Fibroblast of lung (primary cell): ENCODE data around the gene ZBTB7C. TPM values are rescaled to one million over a fixed set of nuclear protein-coding genes. Genes with fewer than 3 reads are reported as not detected.

ENCODE experiments used
- DNase-seq, 2 donors: peaks; one replicate each; pipeline versions ENCODE4 v3.0.0 to v3.0.0-alpha.2; 2010; ENCODE audit warnings: low read depth in 2 of 2
- H2AFZ ChIP-seq: 2 replicates; pipeline ENCODE4 v1.5.1; 2012; ENCODE audit warnings: low read length, control low read depth, inconsistent platforms
- H3K27ac ChIP-seq: 2 replicates; pipeline ENCODE4 v1.5.1; 2011; ENCODE audit warnings: low read length, control low read depth; ENCODE audit not compliant: insufficient read depth
- H3K27me3 ChIP-seq: 2 replicates; pipeline ENCODE4 v1.5.1; 2011; ENCODE audit warnings: mild to moderate bottlenecking, low read length; ENCODE audit not compliant: control insufficient read depth, insufficient read depth
- H3K36me3 ChIP-seq: 2 replicates; pipeline ENCODE4 v1.5.1; 2011; ENCODE audit warnings: low read length; ENCODE audit not compliant: control insufficient read depth, insufficient read depth
- H3K4me1 ChIP-seq: 2 replicates; pipeline ENCODE4 v1.5.1; 2011; ENCODE audit warnings: low read length; ENCODE audit not compliant: control insufficient read depth, insufficient read depth; ENCODE audit errors: extremely low read depth
- H3K4me2 ChIP-seq: 2 replicates; pipeline ENCODE4 v1.5.1; 2011; ENCODE audit warnings: low read length, control low read depth; ENCODE audit not compliant: insufficient read depth; ENCODE audit errors: extremely low read depth
- H3K4me3 ChIP-seq, 4 experiments: fragments of 200-600 bp in 1 of 4; sonication (generic) in 1 of 4; replicated peaks in 1 of 4; 2 replicates each; pipeline ENCODE4 v1.5.1; 2011 to 2016; ENCODE audit warnings: low read length in 4 of 4, low read depth in 3 of 4, mild to moderate bottlenecking in 3 of 4, control low read depth in 2 of 4, inconsistent platforms in 1 of 4, mixed read lengths in 1 of 4; ENCODE audit not compliant: insufficient read depth in 1 of 4; ENCODE audit errors: control extremely low read depth in 1 of 4
- H3K79me2 ChIP-seq: 2 replicates; pipeline ENCODE4 v1.5.1; 2012; ENCODE audit warnings: mild to moderate bottlenecking, low read length, inconsistent platforms; ENCODE audit not compliant: control insufficient read depth, insufficient read depth
- H3K9ac ChIP-seq: 2 replicates; pipeline ENCODE4 v1.5.1; 2011; ENCODE audit warnings: mild to moderate bottlenecking, low read length, control low read depth; ENCODE audit not compliant: insufficient read depth
- H3K9me3 ChIP-seq: 2 replicates; pipeline ENCODE4 v1.5.1; 2012; ENCODE audit warnings: low read depth, low read length; ENCODE audit not compliant: control insufficient read depth, insufficient read depth
- H4K20me1 ChIP-seq: 2 replicates; pipeline ENCODE4 v1.5.1; 2011; ENCODE audit warnings: low read length; ENCODE audit not compliant: control insufficient read depth, insufficient read depth; ENCODE audit errors: extremely low read depth
- EZH2 ChIP-seq: IDR thresholded peaks from 2 replicates; pipeline ENCODE4 v1.5.1; 2012; ENCODE audit warnings: low read length, control low read depth, mild to moderate bottlenecking; ENCODE audit errors: missing control alignments
- polyA plus RNA-seq, 2 donors: library from polyadenylated mRNA; depleted of rRNA in 1 of 2; stranded (reverse) in 1 of 2; unstranded in 1 of 2; fragments of >200 nt; gene quantifications; 2 replicates each; pipeline ENCODE4 v1.2.1, GENCODE V29; 2011 to 2012; ENCODE audit warnings: missing spikeins in 1 of 2
- total RNA-seq: library from RNA; depleted of rRNA; stranded (reverse); fragments of >200 nt; gene quantifications from 2 replicates; pipeline ENCODE4 v1.2.1, GENCODE V29; 2014
- TF ChIP-seq, protein P1 (sequence below), 2 donors: IDR thresholded peaks in 1 of 2; conservative IDR thresholded peaks in 1 of 2; 1 replicate in 1 of 2; 2 replicates in 1 of 2; pipeline ENCODE4 v1.5.1; 2011 to 2012; ENCODE audit warnings: low read length in 2 of 2, control low read depth in 1 of 2, inconsistent platforms in 1 of 2, low read depth in 1 of 2, mild to moderate bottlenecking in 1 of 2

ZBTB7C gene
- total and polyA plus RNA-seq, 2 donors (not counting 1 experiment from before 2014, with no cell fraction given), result 0.19 to 0.33 TPM

DNA sequence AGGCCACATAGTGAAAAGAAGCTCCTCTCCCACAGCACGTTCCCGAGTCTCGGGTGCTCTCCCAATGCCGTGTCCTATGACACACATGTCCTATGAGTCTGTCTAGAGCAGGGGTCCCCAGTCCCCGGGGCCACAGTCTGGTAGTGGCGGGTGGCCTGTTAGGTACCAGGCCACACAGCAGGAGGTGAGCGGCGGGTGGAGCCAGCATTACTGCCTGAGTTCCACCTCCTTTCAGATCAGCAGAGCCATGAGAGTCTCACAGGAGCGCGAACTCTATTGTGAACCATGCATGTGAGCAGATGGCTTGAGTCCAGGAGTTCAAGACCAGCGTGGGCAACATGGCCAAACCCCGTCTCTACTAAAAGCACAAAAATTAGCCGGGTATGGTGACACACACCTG lies 112.6 kb downstream of the ZBTB7C start:
- no peaks in the 10 kb centered on the region for H3K4me1 ChIP-seq
- DNase-seq, result no peak
- H3K4me2 ChIP-seq, result no peak overlapping the region
- TF ChIP-seq, protein P1, sequence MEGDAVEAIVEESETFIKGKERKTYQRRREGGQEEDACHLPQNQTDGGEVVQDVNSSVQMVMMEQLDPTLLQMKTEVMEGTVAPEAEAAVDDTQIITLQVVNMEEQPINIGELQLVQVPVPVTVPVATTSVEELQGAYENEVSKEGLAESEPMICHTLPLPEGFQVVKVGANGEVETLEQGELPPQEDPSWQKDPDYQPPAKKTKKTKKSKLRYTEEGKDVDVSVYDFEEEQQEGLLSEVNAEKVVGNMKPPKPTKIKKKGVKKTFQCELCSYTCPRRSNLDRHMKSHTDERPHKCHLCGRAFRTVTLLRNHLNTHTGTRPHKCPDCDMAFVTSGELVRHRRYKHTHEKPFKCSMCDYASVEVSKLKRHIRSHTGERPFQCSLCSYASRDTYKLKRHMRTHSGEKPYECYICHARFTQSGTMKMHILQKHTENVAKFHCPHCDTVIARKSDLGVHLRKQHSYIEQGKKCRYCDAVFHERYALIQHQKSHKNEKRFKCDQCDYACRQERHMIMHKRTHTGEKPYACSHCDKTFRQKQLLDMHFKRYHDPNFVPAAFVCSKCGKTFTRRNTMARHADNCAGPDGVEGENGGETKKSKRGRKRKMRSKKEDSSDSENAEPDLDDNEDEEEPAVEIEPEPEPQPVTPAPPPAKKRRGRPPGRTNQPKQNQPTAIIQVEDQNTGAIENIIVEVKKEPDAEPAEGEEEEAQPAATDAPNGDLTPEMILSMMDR (conservative IDR thresholded peaks at IDR 0.05 in 1 of 2, IDR thresholded peaks at IDR 0.05 in 1 of 2; ENCODE audit: low read depth in 1 of 2, low read length in 2 of 2), result no peak
- TF ChIP-seq EZH2, result no peak
- H3K79me2 ChIP-seq, result no peaks in the 10 kb centered on the region
- no peak overlapping the region for H2AFZ ChIP-seq
- no peaks in the 10 kb centered on the region for H3K9me3 ChIP-seq
- no peaks in the 10 kb centered on the region for H4K20me1 ChIP-seq
- H3K9ac ChIP-seq, result no peak overlapping the region
- H3K36me3 ChIP-seq, result no peaks in the 10 kb centered on the region
- H3K27me3 ChIP-seq, result no peaks in the 10 kb centered on the region
- no peak overlapping the region for H3K27ac ChIP-seq
- no peak overlapping the region for H3K4me3 ChIP-seq

DNA sequence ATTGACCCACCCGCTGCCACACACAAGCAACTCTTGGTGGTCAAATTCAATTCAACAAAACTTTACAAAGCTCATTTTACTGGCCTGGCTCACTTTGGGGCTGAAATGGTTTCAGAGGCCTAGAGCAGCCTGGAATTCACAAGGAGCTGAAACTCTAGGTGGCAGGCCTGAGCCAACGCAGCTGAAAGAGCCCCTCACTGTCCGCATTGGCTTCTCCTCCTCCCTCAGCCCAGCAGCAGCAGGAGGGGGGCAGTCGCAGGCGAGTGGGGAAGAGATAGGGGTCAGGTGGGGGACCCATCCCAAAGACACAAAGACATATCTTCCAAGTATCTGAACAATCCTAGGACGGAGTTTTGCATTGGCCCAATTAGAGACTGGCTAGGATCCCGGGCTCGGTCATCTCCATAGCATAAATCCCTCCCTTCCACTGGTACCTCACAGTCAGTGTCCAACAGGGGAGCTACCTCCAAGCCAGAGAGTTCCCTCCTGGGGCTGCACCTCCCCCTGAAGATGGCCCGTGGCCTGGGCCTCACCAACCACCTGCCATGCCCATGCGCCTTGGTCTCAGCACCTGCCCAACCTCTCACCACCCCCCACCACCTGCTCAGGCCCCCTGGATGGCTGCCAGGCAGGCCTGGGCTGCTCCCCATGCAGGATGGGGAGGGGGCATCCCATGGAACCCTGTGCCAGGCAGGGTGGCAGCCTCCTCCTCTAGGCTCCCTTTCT lies 113.4 kb downstream of the ZBTB7C start:
- Histone ChIP-seq H3K36me3 (no peaks in the 10 kb centered on the region), H3K79me2 (no peaks in the 10 kb centered on the region), H4K20me1 (no peaks in the 10 kb centered on the region), H3K27me3 (no peaks in the 10 kb centered on the region), H3K9ac (no peak overlapping the region), H3K4me1 (no peaks in the 10 kb centered on the region), H3K4me3 (no peak overlapping the region), H3K9me3 (no peaks in the 10 kb centered on the region), H2AFZ (no peak overlapping the region), H3K27ac (no peak overlapping the region), H3K4me2 (no peak overlapping the region)
- TF ChIP-seq EZH2, result no peak
- TF ChIP-seq, protein P1 (conservative IDR thresholded peaks at IDR 0.05 in 1 of 2, IDR thresholded peaks at IDR 0.05 in 1 of 2; ENCODE audit: low read depth in 1 of 2, low read length in 2 of 2), result peak; percentile 7 to 50
- peak; percentile 6 to 9 for DNase-seq

DNA sequence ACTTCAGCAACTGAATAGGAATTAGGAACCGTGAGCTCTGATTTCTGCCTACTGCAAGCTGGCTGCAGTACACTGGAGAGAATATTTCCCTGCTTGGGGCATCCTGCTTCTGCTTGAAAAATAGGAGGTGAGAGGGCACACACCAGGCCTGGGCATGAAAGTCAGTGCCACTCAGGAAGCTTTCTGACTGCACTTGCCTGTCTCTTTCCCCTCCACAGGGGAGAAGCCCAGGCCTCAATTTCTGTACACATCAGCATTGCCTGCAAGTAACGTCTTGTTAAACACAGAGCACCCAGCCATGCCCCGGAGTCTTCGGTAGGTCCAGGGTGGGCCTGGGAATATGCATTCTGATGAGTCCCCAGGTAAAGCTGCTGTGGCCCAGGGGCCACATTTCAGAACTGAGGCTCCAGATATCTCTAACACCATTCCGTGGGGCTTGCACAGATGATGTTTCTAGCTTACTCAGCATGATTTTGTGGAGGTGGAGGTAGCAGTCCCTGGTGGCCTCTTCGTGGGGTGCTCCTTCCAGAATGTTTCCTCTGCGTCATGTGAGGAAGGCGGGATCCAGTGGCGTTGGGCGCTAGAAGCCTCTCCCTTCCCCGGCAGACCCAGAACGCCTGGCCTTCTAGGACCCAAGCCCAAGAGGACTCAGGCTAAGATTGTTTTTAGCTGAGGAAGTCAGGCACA lies 114.1 kb downstream of the ZBTB7C start:
- H3K27ac ChIP-seq, result no peak overlapping the region

More for the DNA sequence above, 114.1 kb downstream of the ZBTB7C start:
- Histone ChIP-seq H3K27me3 (no peaks in the 10 kb centered on the region), H3K9me3 (no peaks in the 10 kb centered on the region), H2AFZ (no peak overlapping the region), H3K79me2 (no peaks in the 10 kb centered on the region), H3K36me3 (no peaks in the 10 kb centered on the region), H3K4me2 (no peak overlapping the region), H3K4me3 (no peak overlapping the region), H4K20me1 (no peaks in the 10 kb centered on the region), H3K9ac (no peak overlapping the region), H3K4me1 (no peaks in the 10 kb centered on the region)
- TF ChIP-seq EZH2, result no peak
- TF ChIP-seq, protein P1 (conservative IDR thresholded peaks at IDR 0.05 in 1 of 2, IDR thresholded peaks at IDR 0.05 in 1 of 2; ENCODE audit: low read depth in 1 of 2, low read length in 2 of 2), result no peak
- DNase-seq, result no peak
